ENCODE results near the gene SLC37A1. TPM values are rescaled to one million over a fixed set of nuclear protein-coding genes. Genes with fewer than 3 reads are reported as not detected.

SLC37A1 gene
- 34.8 and 37.7 TPM in 2 replicates for total RNA-seq (2021)
- long read RNA-seq, transcript SLC37A1-201 (20 exons, 3,664 nt): major isoform, 19 of 305 reads
- long read RNA-seq, partial matches to known transcripts: 123 of 305 reads
- long read RNA-seq, other reads (novel, unspliced or antisense): 163 of 305 reads

DNA sequence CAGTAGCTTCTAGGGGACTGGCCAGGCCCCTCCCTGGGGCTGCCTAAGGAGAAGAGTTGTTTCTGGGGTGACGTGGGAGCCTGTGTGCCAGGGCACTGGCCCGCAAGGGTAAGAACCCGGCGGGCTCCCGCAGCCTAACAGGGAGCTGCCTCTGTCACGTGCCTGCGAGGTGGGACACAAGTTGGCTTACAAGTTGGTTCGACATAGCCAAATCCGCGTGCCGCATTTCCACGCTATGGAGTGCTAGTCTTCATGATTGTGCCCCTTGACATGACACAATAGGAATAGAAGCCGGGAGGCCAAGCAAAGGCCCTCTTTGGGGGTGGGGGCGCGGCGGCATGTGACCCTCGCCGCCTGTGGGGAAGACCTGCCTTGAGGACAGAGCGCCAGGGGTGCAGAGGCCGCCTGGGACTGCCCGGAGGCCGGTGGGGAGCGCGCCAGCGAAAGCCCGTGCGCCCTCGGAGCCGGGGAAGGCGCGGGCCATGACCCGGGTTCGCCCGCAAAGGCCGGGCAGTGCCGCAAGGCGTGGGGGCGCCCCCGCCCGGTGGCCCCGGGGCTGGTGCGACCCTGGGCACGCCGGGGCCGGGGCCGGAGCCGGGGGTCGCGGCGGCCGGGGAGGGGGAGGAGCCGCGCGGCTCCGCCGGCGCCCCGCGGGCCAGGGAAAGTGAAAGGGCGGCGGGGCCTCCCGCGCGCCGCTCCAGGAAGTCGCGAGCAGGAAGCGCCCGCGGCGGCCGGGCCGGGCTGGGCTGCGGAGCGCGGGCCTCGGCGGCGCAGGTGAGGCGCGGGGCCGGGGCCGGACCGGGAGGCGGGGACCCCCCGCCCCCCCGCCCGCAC lies at the start of gene SLC37A1:
TSS of gene SLC37A1 (plus strand) at position 702 of the 834 bp plus-strand sequence. CDS start 4,603 bp downstream, outside the sequence.
- H2AK5ac ChIP-seq (ENCODE audit: insufficient read length, low read length): no peak within 1 kb of the TSS
- H3K4me2 ChIP-seq (ENCODE audit: insufficient read depth, insufficient read length, low read length): peak within 1 kb of the TSS; percentile 89
- H2BK12ac ChIP-seq (ENCODE audit: insufficient read length, low read depth, low read length): no peak within 1 kb of the TSS
- H3K36me3 Mint-ChIP-seq (ENCODE audit: insufficient read depth in 1 of 3, low read depth in 3 of 3): peaks cover 0 to 16% (median 7%) of the 10 kb centered on the region in 3 experiments; a peak in 5 of 7 replicates
- H3T11ph ChIP-seq (ENCODE audit: low read length): no peak within 1 kb of the TSS
- no peaks in the 10 kb centered on the region for H3K27me3 ChIP-seq (ENCODE audit: insufficient read depth, low read length)
- H3K79me2 ChIP-seq (ENCODE audit: insufficient read depth, low read length): no peaks in the 10 kb centered on the region
- H3K4ac ChIP-seq (ENCODE audit: low read depth, low read length): no peak within 1 kb of the TSS
- H2BK20ac ChIP-seq (ENCODE audit: low read depth, low read length, poor library complexity, severe bottlenecking): no peak within 1 kb of the TSS
- no peak within 1 kb of the TSS for H3K56ac ChIP-seq (ENCODE audit: insufficient read length, low read depth, low read length)
- H2BK5ac ChIP-seq (ENCODE audit: insufficient read length, low read length): no peak within 1 kb of the TSS
- peak; percentile 65 for DNase-seq
- peak within 1 kb of the TSS; percentile 1; the same call in 1 of the 2 replicates for H3K14ac ChIP-seq (ENCODE audit: insufficient read depth, low read length)
- no peaks in the 10 kb centered on the region for H3K9me3 ChIP-seq (ENCODE audit: control insufficient read depth, low read depth, low read length)
- H2BK120ac ChIP-seq (ENCODE audit: low read depth, low read length, poor library complexity, severe bottlenecking): no peak within 1 kb of the TSS
- peak within 1 kb of the TSS; percentile 50 for H3K18ac ChIP-seq (ENCODE audit: insufficient read length, low read depth, low read length)
- no peaks in the 10 kb centered on the region; a peak in 1 of 5 replicates for H3K9me3 Mint-ChIP-seq
- H3K27ac ChIP-seq (ENCODE audit: insufficient read length, low read depth, low read length): no peak within 1 kb of the TSS
- no peak within 1 kb of the TSS; the same call in 1 of the 2 replicates for H2BK15ac ChIP-seq (ENCODE audit: low read depth, low read length)
- no peak within 1 kb of the TSS for H3K23ac ChIP-seq (ENCODE audit: insufficient read length, low read depth, low read length)
- H2AFZ ChIP-seq (ENCODE audit: low read length): no peak within 1 kb of the TSS
- no peak within 1 kb of the TSS for H4K8ac ChIP-seq (replicated peaks; ENCODE audit: insufficient read length, low read depth, low read length)
- peak within 1 kb of the TSS in 2 of 3 experiments; percentile 79 to 83; a peak in 4 of 7 replicates for H3K27ac Mint-ChIP-seq
- H3K4me1 ChIP-seq (ENCODE audit: insufficient read depth, low read length): peaks cover 9% of the 10 kb centered on the region; the same call in 1 of the 2 replicates
- no peaks in the 10 kb centered on the region for H3K79me1 ChIP-seq (ENCODE audit: insufficient read depth, low read depth, low read length, poor library complexity, severe bottlenecking)
- no peak within 1 kb of the TSS for H4K5ac ChIP-seq (ENCODE audit: insufficient read length, low read depth, low read length)
- H3K23me2 ChIP-seq (ENCODE audit: insufficient read length, low read depth, low read length, poor library complexity, severe bottlenecking): peaks cover 10% of the 10 kb centered on the region
- peak within 1 kb of the TSS; percentile 68 to 85 for H3K4me3 Mint-ChIP-seq
- no peak within 1 kb of the TSS for H4K91ac ChIP-seq (ENCODE audit: insufficient read length, low read depth, low read length)
- peaks cover 7% of the 10 kb centered on the region for H3K27me3 Mint-ChIP-seq (ENCODE audit: low read depth)
- TF ChIP-seq, protein P1, sequence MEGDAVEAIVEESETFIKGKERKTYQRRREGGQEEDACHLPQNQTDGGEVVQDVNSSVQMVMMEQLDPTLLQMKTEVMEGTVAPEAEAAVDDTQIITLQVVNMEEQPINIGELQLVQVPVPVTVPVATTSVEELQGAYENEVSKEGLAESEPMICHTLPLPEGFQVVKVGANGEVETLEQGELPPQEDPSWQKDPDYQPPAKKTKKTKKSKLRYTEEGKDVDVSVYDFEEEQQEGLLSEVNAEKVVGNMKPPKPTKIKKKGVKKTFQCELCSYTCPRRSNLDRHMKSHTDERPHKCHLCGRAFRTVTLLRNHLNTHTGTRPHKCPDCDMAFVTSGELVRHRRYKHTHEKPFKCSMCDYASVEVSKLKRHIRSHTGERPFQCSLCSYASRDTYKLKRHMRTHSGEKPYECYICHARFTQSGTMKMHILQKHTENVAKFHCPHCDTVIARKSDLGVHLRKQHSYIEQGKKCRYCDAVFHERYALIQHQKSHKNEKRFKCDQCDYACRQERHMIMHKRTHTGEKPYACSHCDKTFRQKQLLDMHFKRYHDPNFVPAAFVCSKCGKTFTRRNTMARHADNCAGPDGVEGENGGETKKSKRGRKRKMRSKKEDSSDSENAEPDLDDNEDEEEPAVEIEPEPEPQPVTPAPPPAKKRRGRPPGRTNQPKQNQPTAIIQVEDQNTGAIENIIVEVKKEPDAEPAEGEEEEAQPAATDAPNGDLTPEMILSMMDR (conservative IDR thresholded peaks at IDR 0.05): no peak; the same call in 2 of the 3 replicates
- no CpG with 5 or more reads among the region's 88 CpGs for WGBS (ENCODE audit: extremely low coverage, insufficient read length, low lambda C conversion rate)
- no peaks in the 10 kb centered on the region for H4K20me1 ChIP-seq (ENCODE audit: control insufficient read depth, insufficient read depth, insufficient read length)
- H3K4me1 Mint-ChIP-seq: peaks cover 39 to 48% of the 10 kb centered on the region in 2 experiments
- H3K9ac ChIP-seq (ENCODE audit: extremely low read depth, insufficient read length, low read length): no peak within 1 kb of the TSS
